HG03064 (cell line): ENCODE results near the gene CHD3.
"Not testable (repeated sequence)": the region's sequence is repeated elsewhere in the genome, so short reads cannot be mapped to it uniquely, and the experiment has no call there.

Experiments used
- ATAC-seq: cut with Tn5 transposase; IDR thresholded peaks from one replicate; pipeline ENCODE4 v1.9.1; 2021; ENCODE audit warnings: low read depth; ENCODE audit not compliant: unreplicated experiment

CHD3 gene

GRCh38 chr17:7930841-7931631 is 42.4 kb downstream of the CHD3 start:
- ATAC-seq = no peak

- ATAC-seq = peak; percentile 83
These were observed 43.3 kb downstream of the CHD3 start, which contains the start of the genes CNTROB and TRAPPC1 for GRCh38 chr17:7931709-7932482. Gene CNTROB (plus strand): TSS chr17:7932206. CDS start chr17:7933080, 874 bp downstream. Gene TRAPPC1 (minus strand): TSS chr17:7931946. CDS start chr17:7931829, 117 bp downstream.

GRCh38 chr17:7932483-7932891 is 43.9 kb downstream of the CHD3 start:
- ATAC-seq = no peak

- ATAC-seq = no peak
These were observed 44.4 kb downstream of the CHD3 start for GRCh38 chr17:7932949-7933348.

GRCh38 chr17:7935859-7936258 is 47.3 kb downstream of the CHD3 start:
- ATAC-seq = no peak

- ATAC-seq = no peak
These were observed 51.4 kb downstream of the CHD3 start for GRCh38 chr17:7940034-7940433.

- ATAC-seq = no peak
These were observed 52.2 kb downstream of the CHD3 start for GRCh38 chr17:7940743-7941142.

GRCh38 chr17:7943291-7943690 is 54.7 kb downstream of the CHD3 start:
- ATAC-seq = no peak

- no peak for ATAC-seq
These were observed 55.7 kb downstream of the CHD3 start for GRCh38 chr17:7944326-7944725.

GRCh38 chr17:7945651-7946050 is 57.1 kb downstream of the CHD3 start:
- no peak for ATAC-seq

- no peak for ATAC-seq
These were observed 57.9 kb downstream of the CHD3 start for GRCh38 chr17:7946441-7946840.

GRCh38 chr17:7947651-7948050 is 59.1 kb downstream of the CHD3 start:
- no peak for ATAC-seq

- no peak for ATAC-seq
These were observed 62.0 kb downstream of the CHD3 start for GRCh38 chr17:7950578-7950977.

GRCh38 chr17:7951143-7951792 is 62.7 kb downstream of the CHD3 start:
- peak; percentile 65 for ATAC-seq

GRCh38 chr17:7953266-7953665 is 64.7 kb downstream of the CHD3 start:
- not testable (repeated sequence) for ATAC-seq

GRCh38 chr17:7955414-7956227 is 67.0 kb downstream of the CHD3 start:
- no peak for ATAC-seq

- no peak for ATAC-seq
These were observed 67.8 kb downstream of the CHD3 start for GRCh38 chr17:7956228-7956965.

- ATAC-seq = no peak
These were observed 71.1 kb downstream of the CHD3 start for GRCh38 chr17:7959503-7960253.

- no peak for ATAC-seq
These were observed 72.8 kb downstream of the CHD3 start for GRCh38 chr17:7961421-7961820.
